Sciatic nerve (tissue), 2 donors: ENCODE results near the gene TTYH2. TPM values are rescaled to one million over a fixed set of nuclear protein-coding genes. Genes with fewer than 3 reads are reported as not detected.
A peak's percentile ranks its signal among the peaks of the same experiment; 100 is the strongest.

Experiments
- ATAC-seq: fragments of 200-7000 bp; cut with Tn5 transposase; one replicate; pipeline ENCODE4 v1.9.1; 2020; ENCODE audit warnings: mild to moderate bottlenecking, moderate library complexity
- DNase-seq: peaks from one replicate; pipeline ENCODE4 v3.0.0-alpha.2; 2020; ENCODE audit warnings: low spot score
- intact Hi-C: fragments of 100-400 bp; cut with DNase I; formaldehyde crosslinking; loops from one replicate; pipeline ENCODE4 v1.14.2; 2022
- total RNA-seq: library from RNA; stranded (reverse); fragmentation: NEBNext Ultra II Directional; extraction: Animal tissue kit (Norgen Biotek cat#: 25700); gene quantifications from one replicate; pipeline ENCODE4 v1.2.1, GENCODE V29; 2021
- donor health status: DM: no; HTN: no; CAD: no.
- donor health status: DM: no; HTN: no; CAD: no.

TTYH2 gene
- total RNA-seq, 1 donor from 2014 or later, result 46.7 TPM

GRCh38 chr17:74211141-74211911, 2.0 kb upstream of the TTYH2 start:
- DNase-seq, result no peak
- ATAC-seq, result no peak
- intact Hi-C loops, result loop anchor here (5.0 kb wide), 1 partner anchor 86 kb away; no protein-coding TSS in a partner anchor

- ATAC-seq (no peak), DNase-seq (no peak)
- intact Hi-C loops, result loop anchor here (5.0 kb wide), 1 partner anchor 85 kb away; no protein-coding TSS in a partner anchor
Measured at GRCh38 chr17:74211912-74212208, 1.5 kb upstream of the TTYH2 start.

- peak; percentile 4 for ATAC-seq
- DNase-seq, result no peak
- intact Hi-C loops, result loop anchor here (5.0 kb wide), 1 partner anchor 85 kb away; no protein-coding TSS in a partner anchor
Measured at GRCh38 chr17:74212209-74212912, 1.0 kb upstream of the TTYH2 start.

- intact Hi-C loops, result loop anchor here (5.0 kb wide), 1 partner anchor 83 kb away; no protein-coding TSS in a partner anchor
- ATAC-seq (peak; percentile 36), DNase-seq (peak; percentile 82)
Measured at GRCh38 chr17:74213861-74214391, 555 bp downstream of the TTYH2 start.

GRCh38 chr17:74214484-74215341, 1.3 kb downstream of the TTYH2 start:
- ATAC-seq, result no peak
- intact Hi-C loops, result loop anchor here (5.0 kb wide), 1 partner anchor 83 kb away; no protein-coding TSS in a partner anchor
- no peak for DNase-seq

- DNase-seq (no peak), ATAC-seq (no peak)
- intact Hi-C loops, result no loop called here
Measured at GRCh38 chr17:74215342-74215727, 2.0 kb downstream of the TTYH2 start.

- no peak for ATAC-seq
- intact Hi-C loops, result no loop called here
- no peak for DNase-seq
Measured at GRCh38 chr17:74216505-74216904, 3.1 kb downstream of the TTYH2 start.

GRCh38 chr17:74217037-74217730, 3.8 kb downstream of the TTYH2 start:
- intact Hi-C loops, result no loop called here
- ATAC-seq (no peak), DNase-seq (no peak)

GRCh38 chr17:74217888-74218287, 4.5 kb downstream of the TTYH2 start:
- DNase-seq (no peak), ATAC-seq (no peak)
- intact Hi-C loops, result no loop called here

GRCh38 chr17:74218436-74218835, 5.1 kb downstream of the TTYH2 start:
- ATAC-seq (peak; percentile 33), DNase-seq (no peak)
- intact Hi-C loops, result no loop called here

GRCh38 chr17:74219576-74220133, 6.3 kb downstream of the TTYH2 start:
- ATAC-seq (peak; percentile 14), DNase-seq (no peak)
- intact Hi-C loops, result no loop called here

GRCh38 chr17:74220219-74220618, 6.8 kb downstream of the TTYH2 start:
- ATAC-seq, result no peak
- intact Hi-C loops, result no loop called here
- DNase-seq, result no peak

GRCh38 chr17:74220946-74221818, 7.8 kb downstream of the TTYH2 start:
- ATAC-seq, result no peak
- no peak for DNase-seq
- intact Hi-C loops, result no loop called here

- ATAC-seq (no peak), DNase-seq (no peak)
- intact Hi-C loops, result no loop called here
Measured at GRCh38 chr17:74222399-74222798, 9.0 kb downstream of the TTYH2 start.

- no peak for ATAC-seq
- DNase-seq, result no peak
- intact Hi-C loops, result no loop called here
Measured at GRCh38 chr17:74223901-74224300, 10.5 kb downstream of the TTYH2 start.

GRCh38 chr17:74224959-74225725, 11.8 kb downstream of the TTYH2 start:
- DNase-seq (no peak), ATAC-seq (no peak)
- intact Hi-C loops, result no loop called here

- intact Hi-C loops, result no loop called here
- no peak for DNase-seq
- no peak for ATAC-seq
Measured at GRCh38 chr17:74226252-74226651, 12.9 kb downstream of the TTYH2 start.
